DMS114 treated with DMSO at 0.1 percent for 48 hours (cell line): ENCODE data around the gene TARS2.
A peak's percentile ranks its signal among the peaks of the same experiment; 100 is the strongest.

Experiments
- DNase-seq: peaks from one replicate; lab custom pipeline; 2025; ENCODE audit not compliant: unreplicated experiment; lab: John Stamatoyannopoulos, UW

Gene TARS2

DNA sequence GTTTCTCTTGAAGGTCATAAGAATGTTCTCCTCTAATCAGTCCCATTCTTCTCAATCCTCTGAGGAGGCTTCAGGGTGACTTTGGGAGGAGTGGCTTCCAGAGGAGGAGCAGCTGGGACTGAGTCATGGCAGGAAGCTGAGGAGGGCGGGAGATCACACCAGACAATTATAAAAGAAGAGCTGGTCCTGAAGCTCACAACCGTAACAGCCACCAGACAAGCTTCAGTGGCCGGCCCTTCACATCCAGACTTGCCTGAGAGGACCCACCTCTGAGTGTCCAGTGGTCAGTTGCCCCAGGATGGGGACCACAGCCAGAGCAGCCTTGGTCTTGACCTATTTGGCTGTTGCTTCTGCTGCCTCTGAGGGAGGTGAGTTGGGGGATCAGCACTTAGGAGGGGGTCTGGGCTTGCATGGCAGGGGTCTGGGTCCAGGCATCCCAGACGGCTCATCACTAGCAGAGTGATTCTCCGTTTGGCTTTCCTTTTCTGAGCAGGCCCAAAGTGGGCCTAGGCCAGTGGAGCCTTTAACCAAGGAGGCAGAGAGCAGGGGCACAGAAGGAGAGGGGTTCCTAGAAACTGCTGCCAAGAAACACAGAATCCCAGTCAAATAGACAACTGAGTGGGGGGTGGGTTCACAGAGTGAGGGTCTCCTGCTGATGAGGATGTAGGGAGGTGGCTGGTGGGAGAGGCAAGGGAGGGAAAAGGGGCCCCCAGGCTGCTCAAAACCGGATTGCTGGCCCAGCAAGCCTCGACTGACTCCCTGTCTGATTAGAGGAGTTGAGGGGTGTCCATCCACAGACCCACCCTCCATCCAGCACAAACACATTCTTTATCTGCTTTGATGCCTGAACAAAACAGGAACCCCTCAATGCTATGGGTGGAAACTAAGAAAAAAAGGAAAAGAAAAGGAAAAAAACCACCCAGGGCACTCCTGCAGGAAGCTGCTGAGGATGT is 21.0 kb downstream of the TARS2 start, which contains the start of gene ECM1:
Gene ECM1 (plus strand): TSS at position 198 of the 953 bp plus-strand sequence. CDS start 101 bp downstream, at position 299.
- no peak for DNase-seq

GRCh38 chr1:150508982-150509381 is 21.8 kb downstream of the TARS2 start:
- no peak for DNase-seq

DNA sequence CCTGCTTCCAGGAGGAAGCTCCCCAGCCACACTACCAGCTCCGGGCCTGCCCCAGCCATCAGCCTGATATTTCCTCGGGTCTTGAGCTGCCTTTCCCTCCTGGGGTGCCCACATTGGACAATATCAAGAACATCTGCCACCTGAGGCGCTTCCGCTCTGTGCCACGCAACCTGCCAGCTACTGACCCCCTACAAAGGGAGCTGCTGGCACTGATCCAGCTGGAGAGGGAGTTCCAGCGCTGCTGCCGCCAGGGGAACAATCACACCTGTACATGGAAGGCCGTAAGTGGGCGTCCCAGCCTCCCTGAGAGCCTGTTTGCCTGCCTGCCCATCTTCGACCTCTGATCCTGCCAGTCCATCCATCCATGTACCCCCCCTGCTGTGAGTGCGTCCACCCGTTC is 24.3 kb downstream of the TARS2 start:
- no peak for DNase-seq

DNA sequence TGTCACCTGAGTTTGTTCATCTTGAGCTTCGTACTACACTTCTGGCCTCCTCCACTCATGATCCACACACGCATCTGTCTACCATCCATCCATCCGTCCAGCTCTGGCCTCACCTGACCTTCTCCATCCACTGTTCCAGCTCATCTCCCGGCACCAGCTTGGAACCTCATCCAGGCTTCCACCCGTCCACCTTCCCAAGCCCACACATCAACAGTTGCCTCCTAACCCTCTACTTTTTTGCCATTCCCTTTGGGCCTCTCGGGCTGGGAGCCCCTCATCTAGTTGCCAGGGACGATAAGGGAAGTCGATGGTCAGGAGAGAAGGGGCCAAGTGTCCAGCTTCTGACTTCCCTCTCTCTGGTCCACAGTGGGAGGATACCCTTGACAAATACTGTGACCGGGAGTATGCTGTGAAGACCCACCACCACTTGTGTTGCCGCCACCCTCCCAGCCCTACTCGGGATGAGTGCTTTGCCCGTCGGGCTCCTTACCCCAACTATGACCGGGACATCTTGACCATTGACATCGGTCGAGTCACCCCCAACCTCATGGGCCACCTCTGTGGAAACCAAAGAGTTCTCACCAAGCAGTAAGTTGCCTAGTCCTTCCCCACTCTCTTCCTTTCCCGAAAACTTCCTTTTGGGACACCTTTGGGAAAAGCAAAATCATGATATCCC is 24.9 kb downstream of the TARS2 start:
- DNase-seq = no peak

GRCh38 chr1:150512846-150513245 is 25.6 kb downstream of the TARS2 start:
- DNase-seq = no peak

- DNase-seq = no peak
Measured at GRCh38 chr1:150513351-150513791, 26.2 kb downstream of the TARS2 start.

GRCh38 chr1:150514260-150514659 is 27.0 kb downstream of the TARS2 start:
- no peak for DNase-seq

GRCh38 chr1:150514913-150515327 is 27.7 kb downstream of the TARS2 start:
- no peak for DNase-seq

DNA sequence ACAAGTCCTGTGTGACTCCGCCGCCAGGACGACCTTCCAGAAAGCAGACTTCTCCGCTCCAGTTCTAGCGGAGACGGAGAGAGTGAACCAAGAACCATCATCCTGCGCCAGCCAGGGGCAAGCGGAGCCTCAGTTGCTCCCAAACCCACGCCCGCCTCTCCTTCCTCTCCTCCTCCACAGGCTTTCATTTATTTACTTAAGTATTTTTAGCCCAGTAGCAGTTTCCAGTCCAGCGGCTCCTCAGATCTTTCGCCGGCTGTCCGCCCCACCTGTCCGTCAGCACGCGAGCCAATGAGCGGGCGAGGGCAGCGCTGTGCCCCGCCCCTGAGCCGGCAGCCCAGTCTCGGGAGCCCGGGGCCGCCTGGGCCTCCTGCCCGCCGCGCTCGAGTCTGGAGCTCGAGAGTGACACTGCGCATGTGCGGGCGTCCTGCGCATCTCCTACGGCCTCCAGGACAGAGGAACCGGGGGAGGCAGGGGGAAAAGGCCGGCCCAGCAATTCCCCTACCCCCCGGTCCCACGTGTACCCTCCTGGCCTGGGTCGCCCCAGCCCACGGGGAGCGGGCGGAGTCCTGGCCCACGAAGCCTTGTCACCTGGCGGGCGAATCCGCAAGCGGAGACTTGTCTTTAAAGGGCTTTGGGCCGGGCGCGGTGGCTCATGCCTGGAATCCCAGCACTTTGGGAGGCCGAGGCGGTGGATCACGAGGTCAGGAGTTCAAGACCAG is 28.3 kb downstream of the TARS2 start, which contains the start of gene FALEC:
Gene FALEC (plus strand): TSS at position 425 of the 722 bp plus-strand sequence.
- peak; percentile 97 for DNase-seq

DNA sequence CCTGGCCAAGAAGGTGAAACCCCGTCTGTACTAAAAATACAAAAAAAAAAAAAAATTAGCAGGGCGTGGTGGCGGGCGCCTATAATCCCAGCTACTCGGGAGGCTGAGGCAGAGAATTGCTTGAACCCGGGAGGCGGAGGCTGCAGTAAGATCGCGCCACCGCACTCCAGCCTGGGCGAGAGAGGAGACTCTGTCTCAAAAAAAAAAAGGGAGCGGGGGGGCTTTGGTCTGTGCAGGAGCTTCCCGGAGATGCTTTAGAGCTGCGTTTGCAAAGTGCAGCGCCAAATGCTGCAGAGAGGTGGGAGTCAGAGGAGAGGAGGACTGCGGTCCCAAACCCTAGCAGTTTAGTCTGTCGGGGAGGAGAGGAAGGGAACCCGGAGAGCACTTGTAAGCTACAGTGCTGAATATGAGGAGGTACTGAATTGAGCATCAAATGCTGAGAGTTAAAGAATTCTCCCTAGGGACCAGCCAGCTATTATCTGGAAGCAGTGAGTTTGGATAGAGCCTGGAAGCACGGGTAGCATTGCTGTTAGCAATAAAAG is 28.9 kb downstream of the TARS2 start:
- peak; percentile 55 for DNase-seq

- DNase-seq = peak; percentile 55
Measured at GRCh38 chr1:150516616-150517015, 29.4 kb downstream of the TARS2 start.

GRCh38 chr1:150521196-150521968 is 34.2 kb downstream of the TARS2 start:
- no peak for DNase-seq

DNA sequence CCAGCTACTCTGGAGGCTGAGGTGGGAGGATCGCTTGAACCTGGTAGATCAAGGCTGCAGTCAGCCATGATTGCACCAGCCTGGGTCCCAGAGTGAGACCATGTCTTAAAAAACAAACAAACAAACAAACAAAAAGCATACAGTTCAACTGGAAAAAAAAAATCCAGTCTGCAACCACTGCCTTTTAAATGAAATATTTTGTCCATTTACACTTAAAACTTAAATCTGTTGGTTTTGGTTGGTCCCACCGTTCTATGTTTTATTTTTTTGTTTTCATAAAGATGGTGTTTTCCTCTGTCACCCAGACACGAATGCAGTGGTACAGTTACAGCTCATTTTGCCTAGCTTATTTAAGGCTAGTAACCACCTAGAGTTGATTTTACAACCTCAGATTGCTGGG is 38.1 kb downstream of the TARS2 start:
- DNase-seq = no peak

GRCh38 chr1:150528196-150528595 is 41.0 kb downstream of the TARS2 start:
- no peak for DNase-seq

DNA sequence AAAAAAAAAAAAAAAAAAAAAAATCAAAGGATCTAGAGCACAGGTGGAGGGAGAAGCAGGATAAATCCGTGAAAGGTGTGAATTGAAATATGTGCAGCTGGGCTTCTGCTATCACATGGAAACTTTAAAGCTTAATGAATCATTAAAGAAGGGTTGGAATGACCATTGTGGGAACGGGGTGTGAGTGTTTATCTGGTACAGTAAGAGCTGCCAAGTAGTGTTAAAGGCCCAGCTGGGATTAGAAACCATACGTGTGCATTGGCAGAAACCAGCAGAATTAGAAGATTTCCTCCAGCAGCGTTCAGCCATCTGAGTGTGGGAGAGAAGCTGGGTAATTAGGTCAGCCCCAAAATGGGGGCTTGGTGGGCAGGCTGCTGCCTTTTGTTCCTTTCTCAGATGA is 41.8 kb downstream of the TARS2 start:
- no peak for DNase-seq

DNA sequence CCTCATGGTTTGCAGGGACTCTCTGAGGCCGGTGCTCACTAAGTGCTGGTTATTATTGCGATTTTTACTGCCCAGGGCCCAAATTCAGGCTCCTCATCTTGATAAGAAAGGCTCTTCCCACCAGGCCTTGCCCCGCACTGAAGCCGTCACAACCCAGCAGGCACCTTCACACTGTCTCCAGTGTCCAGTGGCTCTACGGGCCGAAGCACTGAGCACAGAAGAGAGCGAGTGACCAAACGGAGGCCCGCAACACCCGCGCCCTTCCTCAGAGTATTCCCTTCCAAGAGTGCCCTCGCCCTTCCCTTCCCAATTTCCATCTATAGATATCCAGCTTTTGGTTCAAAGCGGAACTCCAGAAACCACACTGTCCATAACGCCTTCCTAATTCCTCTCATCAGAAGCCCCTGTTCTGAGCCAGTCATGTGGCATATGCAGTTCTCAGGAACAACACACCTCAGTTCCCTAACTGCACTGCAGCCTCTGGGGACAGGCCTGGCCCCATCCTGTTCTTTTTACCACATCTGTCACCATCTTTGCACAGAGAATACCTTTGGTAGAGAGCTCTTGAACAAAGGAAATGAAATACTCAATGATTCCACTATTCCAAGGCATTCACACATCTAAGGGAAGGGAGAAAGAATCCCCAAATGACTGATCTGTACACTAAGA is 43.4 kb downstream of the TARS2 start:
- no peak for DNase-seq

GRCh38 chr1:150532860-150533259 is 45.6 kb downstream of the TARS2 start:
- no peak for DNase-seq

GRCh38 chr1:150534002-150534401 is 46.8 kb downstream of the TARS2 start:
- DNase-seq = no peak

DNA sequence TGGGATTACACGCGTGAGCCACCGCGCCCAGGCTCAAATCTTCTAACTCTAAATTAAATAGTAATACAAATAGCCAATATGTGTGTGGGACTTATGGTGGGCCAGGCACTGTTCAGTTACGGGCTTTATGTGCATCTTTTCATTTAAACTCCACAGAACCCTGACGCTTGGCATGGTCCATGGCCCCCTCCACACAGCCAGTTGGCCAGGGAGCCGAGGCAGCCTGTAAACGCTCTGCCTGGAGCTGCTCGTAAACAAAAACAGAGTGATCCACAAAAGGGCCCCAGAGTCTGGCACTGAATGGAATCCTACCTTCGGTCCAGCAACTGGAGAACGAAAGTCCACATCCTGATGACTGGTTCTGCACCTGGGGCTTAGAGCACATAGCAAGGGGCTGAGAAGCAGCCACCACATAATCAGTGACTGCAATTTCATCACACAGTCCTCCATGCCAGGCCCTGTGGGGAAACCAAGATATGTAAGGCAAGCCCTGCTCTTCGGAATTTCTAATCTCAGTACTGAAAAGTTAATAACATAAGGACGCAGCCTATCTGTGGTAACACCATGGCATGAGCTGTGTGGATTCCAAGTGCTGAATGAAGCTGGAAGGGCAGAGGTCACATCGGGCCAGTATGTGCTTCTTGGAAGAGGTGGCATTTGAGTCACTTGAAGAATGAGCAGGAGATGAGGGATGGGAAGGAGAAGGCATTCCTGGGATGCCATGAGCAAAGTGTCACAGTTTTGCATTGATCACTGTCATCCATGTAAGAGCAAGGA is 48.5 kb downstream of the TARS2 start:
- no peak for DNase-seq
